ENCODE results near the gene OR2V1.

GRCh38 chr5:181120761-181121160, 10.2 kb downstream of the OR2V1 start:
- no peak for TF ChIP-seq CTCF (IDR thresholded peaks at IDR 0.05)
- TF ChIP-seq POLR2A (IDR thresholded peaks at IDR 0.05), result no peak
